Neutrophil (primary cell): ENCODE measurements around the gene TIAM1.

Experiments used
- H3K27ac ChIP-seq: fragments of 200-600 bp; sonication (generic); 2 replicates; pipeline ENCODE4 v1.5.1; 2016; ENCODE audit warnings: mild to moderate bottlenecking, moderate library complexity
- H3K27me3 ChIP-seq: fragments of 200-600 bp; sonication (generic); 2 replicates; pipeline ENCODE4 v1.6.0; 2016; ENCODE audit warnings: mild to moderate bottlenecking
- H3K36me3 ChIP-seq: fragments of 200-600 bp; sonication (generic); 2 replicates; pipeline ENCODE4 v1.5.1; 2017
- H3K4me1 ChIP-seq, 2 experiments: fragments of 200-600 bp in 1 of 2; sonication (generic) in 1 of 2; 1 replicate in 1 of 2; 2 replicates in 1 of 2; pipeline versions ENCODE4 v1.5.1 to v1.6.1; 2013 to 2016; ENCODE audit warnings: low read depth in 1 of 2, low read length in 1 of 2, mild to moderate bottlenecking in 1 of 2, moderate library complexity in 1 of 2; ENCODE audit not compliant: control insufficient read depth in 1 of 2, insufficient read depth in 1 of 2
- H3K4me3 ChIP-seq, 2 experiments: fragments of 200-600 bp in 1 of 2; sonication (generic) in 1 of 2; 1 replicate in 1 of 2; 2 replicates in 1 of 2; pipeline ENCODE4 v1.5.1; 2013 to 2016; ENCODE audit warnings: low read depth in 1 of 2, low read length in 1 of 2, mild to moderate bottlenecking in 1 of 2, moderate library complexity in 1 of 2
- H3K9me3 ChIP-seq: fragments of 200-600 bp; sonication (generic); 2 replicates; pipeline ENCODE4 v1.5.1; 2016
- TF ChIP-seq, protein P1 (sequence below): fragments of 200-600 bp; sonication (generic); IDR thresholded peaks from 2 replicates; pipeline ENCODE4 v1.5.1; 2016; ENCODE audit warnings: antibody characterized with exemption

Gene TIAM1

DNA sequence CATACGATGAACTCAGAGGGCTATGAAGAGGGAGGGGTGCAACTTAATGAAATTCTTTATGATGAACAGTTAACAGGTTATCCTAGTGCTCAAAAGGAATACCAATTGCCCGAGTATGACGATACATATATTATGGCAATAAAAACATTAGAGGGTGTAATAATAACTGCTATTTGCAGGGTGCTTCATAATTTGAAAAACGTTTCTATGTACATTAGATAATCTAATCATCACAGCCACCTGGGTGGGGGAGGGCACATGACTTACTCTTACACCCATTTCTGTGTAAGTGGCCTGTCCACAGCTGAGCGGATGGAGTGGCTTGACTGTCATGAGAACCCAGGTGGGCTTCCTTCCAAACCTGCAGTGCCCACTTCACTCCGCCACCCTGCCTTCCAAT lies 46.3 kb downstream of the TIAM1 start:
- Histone ChIP-seq H3K4me3 (no peak overlapping the region), H3K27ac (no peak overlapping the region)
- TF ChIP-seq, protein P1, sequence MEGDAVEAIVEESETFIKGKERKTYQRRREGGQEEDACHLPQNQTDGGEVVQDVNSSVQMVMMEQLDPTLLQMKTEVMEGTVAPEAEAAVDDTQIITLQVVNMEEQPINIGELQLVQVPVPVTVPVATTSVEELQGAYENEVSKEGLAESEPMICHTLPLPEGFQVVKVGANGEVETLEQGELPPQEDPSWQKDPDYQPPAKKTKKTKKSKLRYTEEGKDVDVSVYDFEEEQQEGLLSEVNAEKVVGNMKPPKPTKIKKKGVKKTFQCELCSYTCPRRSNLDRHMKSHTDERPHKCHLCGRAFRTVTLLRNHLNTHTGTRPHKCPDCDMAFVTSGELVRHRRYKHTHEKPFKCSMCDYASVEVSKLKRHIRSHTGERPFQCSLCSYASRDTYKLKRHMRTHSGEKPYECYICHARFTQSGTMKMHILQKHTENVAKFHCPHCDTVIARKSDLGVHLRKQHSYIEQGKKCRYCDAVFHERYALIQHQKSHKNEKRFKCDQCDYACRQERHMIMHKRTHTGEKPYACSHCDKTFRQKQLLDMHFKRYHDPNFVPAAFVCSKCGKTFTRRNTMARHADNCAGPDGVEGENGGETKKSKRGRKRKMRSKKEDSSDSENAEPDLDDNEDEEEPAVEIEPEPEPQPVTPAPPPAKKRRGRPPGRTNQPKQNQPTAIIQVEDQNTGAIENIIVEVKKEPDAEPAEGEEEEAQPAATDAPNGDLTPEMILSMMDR: no peak

DNA sequence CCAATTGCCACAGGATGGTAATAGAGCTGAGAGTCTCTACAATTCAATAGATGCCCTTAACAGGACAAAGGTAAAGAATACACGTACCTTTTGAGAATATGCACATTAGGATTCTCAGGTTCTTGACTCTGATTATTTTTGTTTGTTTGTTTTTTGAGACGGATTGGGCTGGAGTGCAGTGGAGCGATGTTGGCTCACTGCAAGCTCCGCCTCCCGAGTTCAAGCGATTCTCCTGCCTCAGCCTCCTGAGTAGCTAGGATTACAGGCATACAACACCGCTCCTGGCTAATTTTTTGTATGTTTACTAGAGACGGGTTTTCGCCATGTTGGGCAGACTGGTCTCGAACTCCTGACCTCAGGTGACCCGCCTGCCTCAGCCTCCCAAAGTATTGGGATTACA lies 48.4 kb downstream of the TIAM1 start:
- H3K9me3 ChIP-seq: no peaks in the 10 kb centered on the region
- no peaks in the 10 kb centered on the region for H3K36me3 ChIP-seq
- H3K27ac ChIP-seq: no peak overlapping the region
- no peak overlapping the region for H3K4me3 ChIP-seq
- no peaks in the 10 kb centered on the region for H3K4me1 ChIP-seq
- H3K27me3 ChIP-seq: no peaks in the 10 kb centered on the region
- TF ChIP-seq, protein P1: no peak

More for the DNA sequence above, 46.3 kb downstream of the TIAM1 start:
- H3K36me3 ChIP-seq: no peaks in the 10 kb centered on the region
- H3K4me1 ChIP-seq: no peaks in the 10 kb centered on the region
- H3K9me3 ChIP-seq: no peaks in the 10 kb centered on the region
- H3K27me3 ChIP-seq: no peaks in the 10 kb centered on the region

DNA sequence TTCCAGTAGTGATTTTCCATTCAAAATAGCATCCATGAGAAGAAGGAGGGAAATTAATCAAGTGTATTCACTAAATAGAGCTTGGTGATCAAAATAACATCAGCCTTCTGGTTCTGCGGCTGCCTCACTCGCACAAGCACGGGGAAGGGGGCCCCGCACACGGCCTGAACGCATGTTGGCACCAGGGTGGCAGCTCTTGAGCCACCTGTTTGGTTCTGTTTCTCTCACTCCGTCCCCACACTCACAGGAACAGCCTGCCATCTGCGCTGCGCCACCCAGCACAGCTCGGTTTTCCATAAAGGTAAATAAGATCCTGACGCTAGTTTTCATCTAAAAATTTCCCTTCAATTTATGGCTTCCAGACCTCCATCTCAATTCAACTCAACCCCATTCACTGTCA lies 49.4 kb downstream of the TIAM1 start:
- Histone ChIP-seq H3K4me1 (no peaks in the 10 kb centered on the region), H3K4me3 (no peak overlapping the region), H3K36me3 (no peaks in the 10 kb centered on the region), H3K9me3 (no peaks in the 10 kb centered on the region), H3K27me3 (no peaks in the 10 kb centered on the region), H3K27ac (no peak overlapping the region)
- TF ChIP-seq, protein P1: no peak

DNA sequence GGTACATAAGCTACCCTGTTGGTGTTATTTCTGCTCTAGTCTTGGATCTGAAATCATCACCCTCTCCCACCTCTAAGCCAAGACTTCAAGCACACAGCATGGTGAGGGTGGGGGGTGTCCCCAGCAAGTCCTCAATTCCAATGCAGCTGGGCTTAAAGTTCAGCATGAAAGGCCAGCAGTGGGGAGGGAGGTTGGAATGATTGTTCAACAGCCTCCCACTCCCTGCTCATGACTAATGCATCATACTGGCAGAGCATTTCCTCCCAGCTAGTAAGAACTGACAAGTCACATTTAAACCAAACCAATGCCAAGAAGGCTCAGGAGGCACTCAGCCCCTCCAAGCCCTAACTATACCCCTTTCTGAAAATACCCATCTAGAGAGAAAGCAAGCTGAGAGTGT lies 50.1 kb downstream of the TIAM1 start:
- H3K27me3 ChIP-seq: no peaks in the 10 kb centered on the region
- no peaks in the 10 kb centered on the region for H3K36me3 ChIP-seq
- H3K27ac ChIP-seq: no peak overlapping the region
- H3K4me3 ChIP-seq: no peak overlapping the region
- no peaks in the 10 kb centered on the region for H3K4me1 ChIP-seq
- H3K9me3 ChIP-seq: no peaks in the 10 kb centered on the region
- TF ChIP-seq, protein P1: no peak

DNA sequence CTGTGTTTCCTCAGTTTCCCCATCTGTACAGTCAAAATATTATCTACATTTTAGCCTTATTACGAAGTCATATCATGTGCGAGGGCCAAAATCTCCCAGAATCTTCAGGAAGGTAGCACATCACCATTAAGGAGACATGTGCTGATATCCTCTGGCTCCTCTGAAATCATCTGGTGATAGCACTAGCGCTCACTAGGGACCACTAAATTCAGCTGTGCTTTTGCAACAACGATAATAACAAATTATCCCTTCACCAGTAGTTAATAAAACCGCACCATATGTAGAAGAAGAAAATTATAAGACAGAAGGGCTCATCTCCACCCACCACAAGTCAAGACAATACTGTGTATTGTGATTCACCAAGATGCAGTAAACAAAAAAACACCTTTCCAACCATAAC lies 53.3 kb downstream of the TIAM1 start:
- no peak overlapping the region for H3K4me3 ChIP-seq
- no peak overlapping the region for H3K27ac ChIP-seq
- H3K36me3 ChIP-seq: no peaks in the 10 kb centered on the region
- TF ChIP-seq, protein P1: no peak
- H3K27me3 ChIP-seq: no peaks in the 10 kb centered on the region
- H3K4me1 ChIP-seq: no peaks in the 10 kb centered on the region
- H3K9me3 ChIP-seq: no peaks in the 10 kb centered on the region

DNA sequence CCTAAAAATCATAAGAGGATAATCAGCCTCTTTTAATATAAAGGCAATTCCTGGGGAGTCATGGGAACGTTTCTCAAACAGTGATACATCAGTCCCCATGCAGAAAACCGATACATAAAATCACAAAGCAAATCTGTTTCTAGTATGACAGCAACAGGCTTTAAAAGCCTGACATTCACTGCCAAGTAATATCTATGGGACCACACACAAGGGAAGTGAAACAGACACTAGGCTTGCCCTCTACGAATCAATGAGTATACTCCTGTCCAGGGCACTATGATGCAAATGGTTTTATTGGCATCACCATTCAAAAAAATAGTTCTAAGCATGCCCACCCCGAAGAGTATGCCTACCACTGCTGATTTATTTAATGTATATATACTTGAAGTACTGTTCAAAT lies 54.4 kb downstream of the TIAM1 start:
- no peaks in the 10 kb centered on the region for H3K4me1 ChIP-seq
- TF ChIP-seq, protein P1: no peak
- H3K9me3 ChIP-seq: no peaks in the 10 kb centered on the region
- no peak overlapping the region for H3K27ac ChIP-seq
- H3K36me3 ChIP-seq: no peaks in the 10 kb centered on the region
- no peak overlapping the region for H3K4me3 ChIP-seq
- no peaks in the 10 kb centered on the region for H3K27me3 ChIP-seq
